TTC549 (cell line): ENCODE results near the gene USP37.

ENCODE experiments used
- FAIRE-seq: peaks from 2 replicates; lab custom pipeline; 2012; peaks lifted over from hg19 to GRCh38; lab: Jason Lieb, UNC

The USP37 gene

DNA sequence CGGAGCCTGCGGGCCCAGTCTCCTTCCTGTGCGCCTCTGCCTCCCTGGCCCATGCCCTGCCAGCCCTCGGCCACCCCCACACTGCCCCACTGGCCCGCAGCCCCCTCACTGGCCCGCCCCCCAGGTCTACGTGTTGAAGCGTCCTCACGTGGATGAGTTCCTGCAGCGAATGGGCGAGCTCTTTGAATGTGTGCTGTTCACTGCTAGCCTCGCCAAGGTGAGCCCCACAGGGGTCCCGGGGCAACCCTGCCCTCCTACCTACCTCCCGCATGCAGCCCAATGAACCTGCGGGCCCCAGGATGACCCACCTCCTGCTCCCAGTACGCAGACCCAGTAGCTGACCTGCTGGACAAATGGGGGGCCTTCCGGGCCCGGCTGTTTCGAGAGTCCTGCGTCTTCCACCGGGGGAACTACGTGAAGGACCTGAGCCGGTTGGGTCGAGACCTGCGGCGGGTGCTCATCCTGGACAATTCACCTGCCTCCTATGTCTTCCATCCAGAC lies 165.2 kb downstream of the USP37 start:
- no peak for FAIRE-seq

DNA sequence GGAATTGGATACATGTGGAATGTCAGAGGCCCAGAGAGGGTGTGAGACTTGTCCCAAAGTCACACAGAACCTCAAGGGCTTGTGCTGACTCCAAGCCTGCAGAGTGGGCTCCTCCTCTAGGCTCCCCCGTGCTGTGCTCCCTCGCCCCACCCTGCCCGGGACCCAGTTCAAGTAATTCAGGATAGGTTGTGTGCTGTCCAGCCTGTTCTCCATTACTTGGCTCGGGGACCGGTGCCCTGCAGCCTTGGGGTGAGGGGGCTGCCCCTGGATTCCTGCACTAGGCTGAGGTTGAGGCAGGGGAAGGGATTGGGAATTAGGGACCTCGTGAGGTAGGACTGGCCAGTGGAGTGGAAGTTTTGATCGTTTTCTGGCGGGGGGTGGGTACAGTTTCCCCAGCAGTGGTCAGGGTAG lies 165.7 kb downstream of the USP37 start:
- FAIRE-seq = no peak

DNA sequence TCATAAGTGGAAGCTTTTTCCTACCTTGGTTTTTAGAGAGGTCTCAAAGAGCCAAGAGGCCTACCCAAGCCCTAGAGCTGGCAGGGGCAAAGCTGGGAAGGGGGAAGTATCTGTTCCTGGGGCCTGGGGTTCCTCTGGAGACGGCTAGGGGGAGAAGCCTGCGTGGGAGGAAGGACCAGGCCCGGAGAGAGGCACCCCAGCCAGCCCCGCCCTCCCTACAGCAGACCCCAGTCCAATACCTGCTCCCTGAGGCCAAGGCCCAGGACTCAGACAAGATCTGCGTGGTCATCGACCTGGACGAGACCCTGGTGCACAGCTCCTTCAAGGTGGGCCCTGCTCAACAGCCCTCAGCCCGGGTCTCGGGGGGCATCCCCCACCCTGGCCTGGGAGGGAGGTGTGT lies 166.3 kb downstream of the USP37 start:
- FAIRE-seq = no peak

DNA sequence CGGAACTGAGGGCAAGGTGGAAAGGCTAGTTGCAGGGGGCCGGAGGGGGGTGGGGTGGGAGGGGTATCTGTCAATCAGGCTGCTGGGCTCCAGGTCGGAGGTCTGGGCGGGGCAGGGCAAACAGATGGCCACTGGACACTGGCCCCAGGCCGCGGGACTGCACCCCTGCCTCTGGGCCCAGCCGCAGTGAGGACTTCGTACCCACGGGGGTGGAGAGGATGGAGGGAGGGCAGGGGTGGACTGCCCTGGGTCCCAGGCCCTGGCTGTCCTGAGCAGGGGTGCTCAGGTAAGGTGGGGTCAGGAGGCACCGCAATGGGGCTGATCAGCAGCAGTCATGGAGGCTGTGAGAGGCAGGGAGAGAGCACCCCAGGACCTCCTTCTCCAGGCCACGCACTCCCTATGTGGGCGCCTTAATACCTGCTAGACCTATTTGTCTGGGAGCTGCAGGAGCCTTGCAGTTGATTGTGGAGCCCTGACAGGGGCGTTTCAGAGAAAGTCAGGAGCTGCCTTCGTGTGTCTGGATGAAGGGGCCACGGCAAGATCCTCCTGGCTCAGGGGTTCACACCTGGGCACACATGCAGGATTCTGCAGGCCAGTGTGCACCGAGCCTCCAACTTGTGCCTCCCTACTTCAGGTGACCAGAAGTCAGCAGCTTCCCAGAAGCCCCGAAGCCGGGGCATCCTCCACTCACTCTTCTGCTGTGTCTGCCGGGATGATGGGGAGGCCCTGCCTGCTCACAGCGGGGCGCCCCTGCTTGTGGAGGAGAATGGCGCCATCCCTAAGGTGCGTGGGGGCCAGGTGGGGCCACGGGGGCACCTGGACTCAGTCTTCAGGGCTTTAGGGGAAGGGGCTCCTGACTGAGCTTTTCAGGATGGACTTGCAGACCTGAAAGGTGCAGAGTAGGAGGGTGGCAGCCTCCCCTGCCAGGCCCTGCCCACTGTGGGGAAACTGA lies 166.9 kb downstream of the USP37 start:
- FAIRE-seq = no peak
